Progenitor cell of endocrine pancreas (in vitro differentiated cells): Measurements from ENCODE around the gene BARHL1. TPM values are rescaled to one million over a fixed set of nuclear protein-coding genes. Genes with fewer than 3 reads are reported as not detected.

Source experiments
- DNase-seq: peaks from one replicate; pipeline ENCODE4 v3.0.0; 2021; ENCODE audit warnings: low spot score; ENCODE audit not compliant: unreplicated experiment
- H3K27ac Mint-ChIP-seq: 2 replicates; pipeline ENCODE4 v1.8.0; 2021; ENCODE audit warnings: mild to moderate bottlenecking, moderate library complexity, mixed read lengths
- H3K27me3 Mint-ChIP-seq: 2 replicates; pipeline ENCODE4 v1.8.0; 2021; ENCODE audit warnings: mixed read lengths
- H3K36me3 Mint-ChIP-seq: 2 replicates; pipeline ENCODE4 v1.8.0; 2022; ENCODE audit warnings: mixed read lengths; ENCODE audit not compliant: insufficient read depth
- H3K4me1 Mint-ChIP-seq: 2 replicates; pipeline ENCODE4 v1.8.0; 2021; ENCODE audit warnings: low read depth, mixed read lengths
- H3K4me3 Mint-ChIP-seq: 2 replicates; pipeline ENCODE4 v1.8.0; 2021; ENCODE audit warnings: low read depth, mild to moderate bottlenecking, moderate library complexity, mixed read lengths
- H3K9me3 Mint-ChIP-seq: 2 replicates; pipeline ENCODE4 v1.8.0; 2021; ENCODE audit warnings: low read depth, mixed read lengths
- total RNA-seq: library from RNA; stranded (reverse); gene quantifications from 2 replicates; pipeline ENCODE4 v1.2.1, GENCODE V29; 2021
- TF ChIP-seq, protein P1 (sequence below): fragments of 200-600 bp; sonication (generic); IDR thresholded peaks from one replicate; pipeline ENCODE4 v1.5.0; 2021; ENCODE audit warnings: antibody characterized with exemption, mild to moderate bottlenecking; ENCODE audit not compliant: unreplicated experiment

The BARHL1 gene
- total RNA-seq, 1 donor from 2014 or later, result not detected

DNA sequence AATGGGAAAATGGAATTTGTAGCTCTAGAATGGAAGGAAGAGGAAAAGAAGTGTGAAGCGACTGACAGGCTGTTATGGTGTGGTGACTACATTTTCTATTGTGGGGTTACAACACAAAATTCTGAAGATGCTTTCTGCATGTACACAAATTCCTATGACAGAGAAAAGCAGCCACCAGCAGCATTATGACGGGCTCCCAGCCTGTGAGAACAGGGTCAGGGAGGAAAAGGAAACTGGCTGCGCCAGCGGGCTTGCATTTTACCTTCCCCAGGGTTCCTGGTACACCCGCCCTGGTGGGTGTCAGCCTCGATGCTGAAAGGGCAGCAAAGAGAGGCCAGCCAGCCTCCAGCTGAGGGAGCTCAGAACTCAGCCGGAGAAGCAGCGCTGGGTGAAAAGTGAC, 46.3 kb downstream of the BARHL1 start:
- Mint-ChIP-seq H3K9me3 (no peaks in the 10 kb centered on the region), H3K27ac (no peak overlapping the region), H3K36me3 (peaks cover 17% of the 10 kb centered on the region), H3K4me3 (no peak overlapping the region), H3K4me1 (peaks cover 7% of the 10 kb centered on the region), H3K27me3 (no peaks in the 10 kb centered on the region)
- no peak for DNase-seq
- TF ChIP-seq, protein P1, sequence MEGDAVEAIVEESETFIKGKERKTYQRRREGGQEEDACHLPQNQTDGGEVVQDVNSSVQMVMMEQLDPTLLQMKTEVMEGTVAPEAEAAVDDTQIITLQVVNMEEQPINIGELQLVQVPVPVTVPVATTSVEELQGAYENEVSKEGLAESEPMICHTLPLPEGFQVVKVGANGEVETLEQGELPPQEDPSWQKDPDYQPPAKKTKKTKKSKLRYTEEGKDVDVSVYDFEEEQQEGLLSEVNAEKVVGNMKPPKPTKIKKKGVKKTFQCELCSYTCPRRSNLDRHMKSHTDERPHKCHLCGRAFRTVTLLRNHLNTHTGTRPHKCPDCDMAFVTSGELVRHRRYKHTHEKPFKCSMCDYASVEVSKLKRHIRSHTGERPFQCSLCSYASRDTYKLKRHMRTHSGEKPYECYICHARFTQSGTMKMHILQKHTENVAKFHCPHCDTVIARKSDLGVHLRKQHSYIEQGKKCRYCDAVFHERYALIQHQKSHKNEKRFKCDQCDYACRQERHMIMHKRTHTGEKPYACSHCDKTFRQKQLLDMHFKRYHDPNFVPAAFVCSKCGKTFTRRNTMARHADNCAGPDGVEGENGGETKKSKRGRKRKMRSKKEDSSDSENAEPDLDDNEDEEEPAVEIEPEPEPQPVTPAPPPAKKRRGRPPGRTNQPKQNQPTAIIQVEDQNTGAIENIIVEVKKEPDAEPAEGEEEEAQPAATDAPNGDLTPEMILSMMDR, result no peak

DNA sequence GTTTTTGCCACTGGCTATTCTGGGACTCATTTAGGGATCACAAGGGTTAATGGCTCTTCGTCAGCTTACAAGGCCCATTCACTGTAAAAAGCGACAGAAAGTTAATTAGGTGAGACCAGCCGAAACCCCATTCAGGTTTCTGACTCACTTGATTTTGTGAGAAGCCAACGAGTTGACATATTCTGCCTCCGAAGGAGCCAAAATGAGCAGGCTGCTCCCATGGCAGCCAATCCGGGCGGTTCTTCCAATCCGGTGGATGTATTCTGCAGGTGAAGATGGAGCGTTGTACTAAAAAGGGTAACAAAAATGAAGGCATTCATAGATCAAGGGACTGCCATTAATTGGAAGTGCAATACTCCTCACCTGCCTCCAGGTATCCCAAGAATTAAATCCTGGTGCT, 47.7 kb downstream of the BARHL1 start:
- H3K27me3 Mint-ChIP-seq, result no peaks in the 10 kb centered on the region
- peaks cover 7% of the 10 kb centered on the region for H3K4me1 Mint-ChIP-seq
- no peak overlapping the region for H3K27ac Mint-ChIP-seq
- no peaks in the 10 kb centered on the region for H3K9me3 Mint-ChIP-seq
- DNase-seq, result no peak
- no peak overlapping the region for H3K4me3 Mint-ChIP-seq
- TF ChIP-seq, protein P1, result no peak
- H3K36me3 Mint-ChIP-seq, result peaks cover 17% of the 10 kb centered on the region

DNA sequence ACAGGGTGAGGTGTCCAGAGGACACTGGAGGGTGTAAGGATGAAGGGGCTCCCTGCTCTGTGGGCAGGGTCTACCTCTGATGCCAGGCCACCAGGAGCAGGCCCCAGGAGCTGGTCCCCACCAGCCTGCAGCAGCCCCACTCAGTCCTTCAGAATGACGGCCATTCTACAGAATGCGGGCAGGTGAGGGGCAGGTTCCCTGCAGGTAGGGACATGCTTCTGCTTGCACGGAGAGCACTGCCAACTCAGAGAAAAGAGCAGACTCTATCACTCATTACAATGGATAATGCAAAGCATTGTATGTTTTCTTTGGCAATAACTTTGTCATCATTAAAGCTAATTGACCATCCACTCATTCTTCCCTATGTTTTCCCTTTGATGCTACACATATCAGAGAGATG, 48.4 kb downstream of the BARHL1 start:
- H3K36me3 Mint-ChIP-seq, result peaks cover 16% of the 10 kb centered on the region
- peaks cover 7% of the 10 kb centered on the region for H3K4me1 Mint-ChIP-seq
- TF ChIP-seq, protein P1, result no peak
- no peaks in the 10 kb centered on the region for H3K9me3 Mint-ChIP-seq
- no peak overlapping the region for H3K4me3 Mint-ChIP-seq
- DNase-seq, result no peak
- no peaks in the 10 kb centered on the region for H3K27me3 Mint-ChIP-seq
- no peak overlapping the region for H3K27ac Mint-ChIP-seq

DNA sequence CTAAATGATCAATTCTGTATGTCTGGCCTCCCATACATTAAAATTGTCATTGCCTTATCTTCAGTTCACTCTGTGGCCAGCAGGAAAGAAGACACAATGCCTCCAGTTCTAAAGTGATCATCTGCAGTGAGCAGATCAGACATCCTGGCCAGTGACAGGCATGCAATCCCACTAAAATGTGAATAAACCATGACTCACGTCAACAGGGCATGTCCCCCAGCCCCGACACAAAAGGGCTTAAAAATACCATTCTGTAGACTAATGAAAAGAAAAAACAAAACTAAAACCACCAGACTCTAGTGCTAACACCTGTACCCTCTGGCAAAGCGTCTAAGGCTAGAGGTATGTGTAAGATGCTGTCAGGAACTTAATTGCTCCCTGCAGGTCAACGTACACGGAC, 48.9 kb downstream of the BARHL1 start:
- no peak for DNase-seq
- Mint-ChIP-seq H3K27ac (no peak overlapping the region), H3K27me3 (no peaks in the 10 kb centered on the region), H3K36me3 (peaks cover 15% of the 10 kb centered on the region), H3K9me3 (no peaks in the 10 kb centered on the region), H3K4me3 (no peak overlapping the region), H3K4me1 (peaks cover 7% of the 10 kb centered on the region)
- TF ChIP-seq, protein P1, result no peak

DNA sequence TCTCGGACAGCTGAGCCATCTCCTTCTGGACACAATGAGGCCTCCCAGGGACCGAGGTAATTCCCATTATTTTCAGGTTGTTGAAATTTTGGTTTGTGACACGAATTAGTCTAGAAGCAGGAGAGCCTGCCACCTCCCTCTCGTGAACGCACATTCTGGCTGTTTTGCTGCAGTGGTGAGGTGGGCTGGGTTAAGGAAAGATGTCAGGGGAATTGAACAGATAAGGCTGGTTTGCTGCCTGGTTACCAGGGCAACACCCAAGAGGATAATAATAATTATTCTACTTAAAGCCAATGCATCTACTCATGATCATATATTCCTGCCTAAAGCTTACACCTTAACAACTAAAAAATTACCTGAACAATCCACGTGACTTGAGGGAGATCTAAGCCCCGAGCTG, 49.3 kb downstream of the BARHL1 start:
- no peaks in the 10 kb centered on the region for H3K27me3 Mint-ChIP-seq
- no peak overlapping the region for H3K27ac Mint-ChIP-seq
- peaks cover 7% of the 10 kb centered on the region for H3K4me1 Mint-ChIP-seq
- no peak overlapping the region for H3K4me3 Mint-ChIP-seq
- peaks cover 14% of the 10 kb centered on the region for H3K36me3 Mint-ChIP-seq
- H3K9me3 Mint-ChIP-seq, result no peaks in the 10 kb centered on the region
- TF ChIP-seq, protein P1, result no peak
- DNase-seq, result no peak
